Measurements from ENCODE around the gene LRBA. TPM values are rescaled to one million over a fixed set of nuclear protein-coding genes. Genes with fewer than 3 reads are reported as not detected.
A peak's percentile ranks its signal among the peaks of the same experiment; 100 is the strongest.

Gene LRBA
- polyA plus RNA-seq, 1 donor = 52.8 TPM

DNA sequence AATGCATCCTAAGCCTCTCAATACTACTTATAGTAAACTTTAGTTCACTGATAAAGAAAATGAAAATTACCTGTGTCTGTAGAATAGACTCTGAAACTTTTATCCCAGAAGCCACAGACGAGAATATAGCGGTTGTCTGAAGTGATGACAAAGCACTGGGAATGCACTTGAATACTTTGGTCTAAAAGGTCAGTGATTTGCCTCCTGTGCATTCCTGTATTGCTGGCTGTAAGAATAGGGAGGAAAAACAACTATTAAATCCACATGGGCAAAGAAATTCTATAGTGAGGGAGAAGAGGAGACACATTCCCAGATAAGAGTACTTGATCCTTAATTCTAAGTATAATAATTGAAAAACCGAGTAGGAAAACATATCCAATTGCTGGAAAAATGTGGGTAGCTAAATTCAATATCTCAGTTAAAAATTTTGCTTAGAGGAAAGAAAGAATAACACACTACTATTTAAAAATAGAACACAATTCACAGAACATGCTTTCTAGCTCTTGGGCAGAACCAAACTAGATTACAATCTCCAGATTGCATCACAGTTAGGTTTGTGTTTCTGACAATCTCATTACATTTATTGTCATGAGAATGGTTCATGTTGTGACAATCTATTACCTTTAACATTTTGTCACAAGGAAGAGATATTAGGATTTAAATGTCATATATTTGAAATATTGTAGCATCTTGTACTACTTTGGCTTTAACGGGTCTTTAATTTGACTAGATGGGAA, 704.8 kb downstream of the LRBA start:
- Histone ChIP-seq H3K36me3 (ENCODE audit: control insufficient read depth, insufficient read depth, low read length) (peaks cover 10% of the 10 kb centered on the region), H3K9me3 (ENCODE audit: control insufficient read depth, low read depth, low read length) (no peaks in the 10 kb centered on the region), H3K27me3 (ENCODE audit: control insufficient read depth, insufficient read depth, low read length) (no peaks in the 10 kb centered on the region), H3K4me3 (ENCODE audit: low read length) (no peak overlapping the region), H3K4me1 (ENCODE audit: control insufficient read depth, insufficient read depth, low read length) (no peaks in the 10 kb centered on the region), H3K27ac (ENCODE audit: low read length) (no peak overlapping the region)
- no CpG with 5 or more reads among the region's 4 CpGs for WGBS (ENCODE audit: insufficient coverage, low lambda C conversion rate)
- no peak for DNase-seq

DNA sequence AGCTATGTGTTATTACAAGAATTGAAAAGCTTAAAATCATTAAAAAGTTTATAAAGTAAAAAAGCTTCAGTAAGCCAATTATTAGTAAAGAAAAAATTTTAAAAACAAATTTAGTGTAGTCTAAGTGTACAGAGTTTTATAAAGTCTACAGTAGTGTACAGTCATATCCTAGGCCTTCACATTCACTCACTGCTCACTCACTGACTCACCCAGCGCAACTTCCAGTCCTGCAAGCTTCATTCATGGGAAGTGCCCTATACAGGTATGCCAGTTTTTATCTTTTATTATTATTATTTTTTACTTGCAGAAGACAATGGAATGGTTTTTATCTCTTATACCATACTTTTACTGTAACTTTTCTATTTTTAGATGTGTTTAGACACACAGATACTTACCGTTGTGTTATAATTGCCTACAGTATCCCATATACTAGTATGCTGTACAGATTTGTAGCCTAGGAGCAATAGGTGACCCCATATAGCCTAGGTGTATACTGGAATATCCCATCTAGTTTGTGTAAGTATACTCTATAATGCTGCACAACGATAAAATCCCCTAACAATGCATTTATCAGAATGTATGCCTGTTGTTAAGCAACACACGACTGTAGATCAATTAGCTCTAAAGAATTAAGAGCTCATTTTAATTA, 706.1 kb downstream of the LRBA start:
- H3K27ac ChIP-seq (ENCODE audit: low read length) = no peak overlapping the region
- 96% methylated on average over 4 of the region's 4 CpGs for WGBS (ENCODE audit: insufficient coverage, low lambda C conversion rate)
- no peak for DNase-seq
- H3K4me1 ChIP-seq (ENCODE audit: control insufficient read depth, insufficient read depth, low read length) = no peaks in the 10 kb centered on the region
- peaks cover 9% of the 10 kb centered on the region for H3K36me3 ChIP-seq (ENCODE audit: control insufficient read depth, insufficient read depth, low read length)
- no peaks in the 10 kb centered on the region for H3K9me3 ChIP-seq (ENCODE audit: control insufficient read depth, low read depth, low read length)
- H3K27me3 ChIP-seq (ENCODE audit: control insufficient read depth, insufficient read depth, low read length) = no peaks in the 10 kb centered on the region
- no peak overlapping the region for H3K4me3 ChIP-seq (ENCODE audit: low read length)

DNA sequence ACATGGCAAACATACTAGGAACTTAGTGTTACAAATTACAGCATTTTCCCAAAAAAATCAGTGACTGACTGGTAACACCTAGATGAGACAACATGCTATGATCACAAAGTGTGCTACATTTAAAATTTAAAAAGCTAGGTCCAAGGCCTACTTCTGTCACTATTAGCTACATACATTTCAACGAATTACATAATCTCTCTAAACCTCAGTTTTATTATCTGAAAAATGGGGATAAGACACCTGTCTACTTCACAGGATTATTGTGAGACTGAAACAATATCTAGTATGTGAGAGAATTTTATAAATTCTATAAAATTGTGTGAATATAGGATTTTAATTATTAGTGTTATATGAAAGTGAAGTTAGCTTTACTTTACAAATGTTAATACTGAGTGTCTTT, 708.4 kb downstream of the LRBA start:
- Histone ChIP-seq H3K9me3 (ENCODE audit: control insufficient read depth, low read depth, low read length) (no peaks in the 10 kb centered on the region), H3K4me1 (ENCODE audit: control insufficient read depth, insufficient read depth, low read length) (no peaks in the 10 kb centered on the region)
- WGBS (ENCODE audit: insufficient coverage, low lambda C conversion rate) = 100% methylated on average over 1 of the region's 1 CpG

DNA sequence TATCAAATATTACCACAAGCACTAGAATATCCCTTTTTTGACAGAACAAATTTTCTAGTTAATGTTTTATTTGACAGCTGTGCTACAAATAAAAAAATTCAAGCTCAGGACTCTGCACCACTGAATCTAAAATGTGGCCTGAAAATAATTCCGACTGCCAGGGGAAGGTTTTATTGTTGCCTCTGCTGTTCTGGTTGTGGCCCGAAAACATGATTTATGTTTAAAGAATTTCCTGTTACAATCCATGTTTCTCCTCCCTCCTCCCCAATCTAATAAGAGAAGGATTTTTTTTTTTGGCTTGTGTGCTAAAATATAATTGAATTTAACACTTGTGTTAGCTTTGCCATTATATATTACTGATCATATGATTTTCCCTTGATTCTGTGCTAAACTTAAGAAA, 709.1 kb downstream of the LRBA start:
- no peak overlapping the region for H3K4me3 ChIP-seq (ENCODE audit: low read length)
- no peaks in the 10 kb centered on the region for H3K27me3 ChIP-seq (ENCODE audit: control insufficient read depth, insufficient read depth, low read length)
- no peak overlapping the region for H3K27ac ChIP-seq (ENCODE audit: low read length)
- no CpG with 5 or more reads among the region's 2 CpGs for WGBS (ENCODE audit: insufficient coverage, low lambda C conversion rate)
- no peaks in the 10 kb centered on the region for H3K9me3 ChIP-seq (ENCODE audit: control insufficient read depth, low read depth, low read length)
- no peaks in the 10 kb centered on the region for H3K4me1 ChIP-seq (ENCODE audit: control insufficient read depth, insufficient read depth, low read length)
- DNase-seq = no peak
- H3K36me3 ChIP-seq (ENCODE audit: control insufficient read depth, insufficient read depth, low read length) = peaks cover 9% of the 10 kb centered on the region

More for the DNA sequence above, 708.4 kb downstream of the LRBA start:
- DNase-seq = no peak
- no peak overlapping the region for H3K27ac ChIP-seq (ENCODE audit: low read length)
- H3K4me3 ChIP-seq (ENCODE audit: low read length) = no peak overlapping the region
- peaks cover 9% of the 10 kb centered on the region for H3K36me3 ChIP-seq (ENCODE audit: control insufficient read depth, insufficient read depth, low read length)
- H3K27me3 ChIP-seq (ENCODE audit: control insufficient read depth, insufficient read depth, low read length) = no peaks in the 10 kb centered on the region

DNA sequence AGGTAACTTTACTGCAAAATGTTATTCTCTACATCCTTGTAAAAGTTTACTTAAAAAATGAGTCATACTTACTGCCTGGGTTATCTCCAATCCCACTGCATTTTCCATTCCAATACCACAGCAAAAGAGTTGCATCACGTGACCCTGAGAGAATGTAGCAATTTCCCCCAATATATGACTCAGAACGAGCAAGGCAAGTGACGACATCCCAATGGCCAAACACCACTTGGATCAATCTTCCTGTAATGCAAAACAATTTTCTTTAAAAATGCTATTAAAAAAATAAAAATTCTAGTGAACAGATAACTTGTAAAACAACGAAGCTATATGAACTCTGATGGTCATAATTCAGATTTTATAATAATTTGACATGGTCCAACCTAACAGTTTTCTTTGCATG, 712.5 kb downstream of the LRBA start:
- no peaks in the 10 kb centered on the region for H3K4me1 ChIP-seq (ENCODE audit: control insufficient read depth, insufficient read depth, low read length)
- H3K27me3 ChIP-seq (ENCODE audit: control insufficient read depth, insufficient read depth, low read length) = no peaks in the 10 kb centered on the region
- DNase-seq = peak; percentile 47 to 51
- H3K36me3 ChIP-seq (ENCODE audit: control insufficient read depth, insufficient read depth, low read length) = peaks cover 2% of the 10 kb centered on the region
- H3K4me3 ChIP-seq (ENCODE audit: low read length) = no peak overlapping the region
- H3K27ac ChIP-seq (ENCODE audit: low read length) = no peak overlapping the region
- no peaks in the 10 kb centered on the region for H3K9me3 ChIP-seq (ENCODE audit: control insufficient read depth, low read depth, low read length)
- WGBS (ENCODE audit: insufficient coverage, low lambda C conversion rate) = 100% methylated on average over 1 of the region's 4 CpGs

DNA sequence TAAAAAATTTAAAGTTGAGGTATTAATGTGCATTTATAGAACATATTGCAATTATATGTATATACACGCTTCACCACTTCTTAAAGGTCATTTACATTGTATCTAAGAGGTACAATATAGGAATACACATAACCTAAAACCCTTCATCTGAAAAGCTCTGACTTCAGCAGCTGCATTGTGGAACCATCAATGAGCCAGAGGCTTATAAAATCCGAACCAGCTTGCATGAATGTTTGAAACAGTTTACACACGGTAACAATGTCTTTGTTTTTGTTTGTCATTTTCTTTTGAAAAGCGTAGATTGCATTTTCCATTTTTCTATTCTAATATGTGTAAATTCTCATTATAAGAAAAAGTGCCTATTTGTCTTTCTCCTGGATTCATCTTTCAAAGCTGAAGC, 715.3 kb downstream of the LRBA start:
- Histone ChIP-seq H3K27me3 (ENCODE audit: control insufficient read depth, insufficient read depth, low read length) (no peaks in the 10 kb centered on the region), H3K4me1 (ENCODE audit: control insufficient read depth, insufficient read depth, low read length) (no peaks in the 10 kb centered on the region), H3K27ac (ENCODE audit: low read length) (peak overlapping the region; percentile 14), H3K36me3 (ENCODE audit: control insufficient read depth, insufficient read depth, low read length) (no peaks in the 10 kb centered on the region), H3K9me3 (ENCODE audit: control insufficient read depth, low read depth, low read length) (no peaks in the 10 kb centered on the region), H3K4me3 (ENCODE audit: low read length) (no peak overlapping the region)
- WGBS (ENCODE audit: insufficient coverage, low lambda C conversion rate) = 75% methylated on average over 3 of the region's 4 CpGs
- no peak for DNase-seq

DNA sequence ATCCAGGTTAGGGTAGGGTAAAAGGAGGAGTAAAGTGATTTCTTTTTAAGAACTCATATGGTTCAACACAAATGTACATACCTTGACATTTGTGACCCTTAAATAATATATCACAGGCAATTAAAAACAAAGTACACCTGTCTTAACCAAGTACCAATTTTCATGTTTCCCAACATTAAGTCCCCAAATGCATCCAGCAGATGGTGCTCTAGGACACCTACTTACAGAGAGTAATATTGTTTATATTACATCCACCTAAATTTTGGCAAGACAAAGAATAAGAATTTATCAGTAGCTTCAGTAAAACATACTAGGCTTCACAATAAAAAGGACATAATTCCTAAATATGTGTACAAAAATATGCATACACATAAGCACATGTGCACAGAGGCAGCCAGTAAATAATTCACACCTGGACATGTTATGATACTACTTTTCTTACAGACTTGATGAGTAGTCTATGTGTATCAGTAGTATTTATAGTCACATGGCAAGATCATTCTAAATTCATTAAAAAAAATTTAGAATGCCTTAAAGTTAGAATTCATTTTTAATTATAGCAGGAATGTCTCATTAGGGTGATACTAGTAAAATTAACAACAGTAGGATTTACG, 717.1 kb downstream of the LRBA start:
- DNase-seq = peak; percentile 17 to 43
- Histone ChIP-seq H3K27ac (ENCODE audit: low read length) (no peak overlapping the region), H3K4me3 (ENCODE audit: low read length) (no peak overlapping the region), H3K36me3 (ENCODE audit: control insufficient read depth, insufficient read depth, low read length) (no peaks in the 10 kb centered on the region), H3K9me3 (ENCODE audit: control insufficient read depth, low read depth, low read length) (no peaks in the 10 kb centered on the region), H3K4me1 (ENCODE audit: control insufficient read depth, insufficient read depth, low read length) (no peaks in the 10 kb centered on the region), H3K27me3 (ENCODE audit: control insufficient read depth, insufficient read depth, low read length) (no peaks in the 10 kb centered on the region)
- 100% methylated on average over 1 of the region's 1 CpG for WGBS (ENCODE audit: insufficient coverage, low lambda C conversion rate)

DNA sequence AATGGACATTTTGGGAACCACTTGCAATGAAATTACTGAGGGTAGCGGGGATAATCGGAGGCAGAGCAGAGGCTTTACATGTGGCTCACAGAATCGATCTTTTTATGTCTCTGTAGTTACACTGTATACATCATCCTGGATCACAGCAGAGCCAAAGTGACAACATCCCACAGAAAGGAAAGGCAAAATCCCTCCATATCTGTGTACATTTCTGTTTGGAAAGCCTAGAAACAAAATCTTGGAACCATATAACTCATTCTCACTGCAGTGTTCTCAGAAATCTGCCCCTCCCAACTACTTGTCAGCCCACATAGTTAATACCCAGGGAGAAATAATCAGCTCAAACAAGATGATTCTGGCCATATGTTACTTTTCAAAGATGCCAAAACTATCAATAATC, 725.2 kb downstream of the LRBA start:
- no peak for DNase-seq
- H3K4me1 ChIP-seq (ENCODE audit: control insufficient read depth, insufficient read depth, low read length) = no peaks in the 10 kb centered on the region
- no CpG with 5 or more reads among the region's 3 CpGs for WGBS (ENCODE audit: insufficient coverage, low lambda C conversion rate)
- H3K4me3 ChIP-seq (ENCODE audit: low read length) = no peak overlapping the region
- H3K9me3 ChIP-seq (ENCODE audit: control insufficient read depth, low read depth, low read length) = no peaks in the 10 kb centered on the region
- no peaks in the 10 kb centered on the region for H3K27me3 ChIP-seq (ENCODE audit: control insufficient read depth, insufficient read depth, low read length)
- no peak overlapping the region for H3K27ac ChIP-seq (ENCODE audit: low read length)
- H3K36me3 ChIP-seq (ENCODE audit: control insufficient read depth, insufficient read depth, low read length) = peaks cover 7% of the 10 kb centered on the region

DNA sequence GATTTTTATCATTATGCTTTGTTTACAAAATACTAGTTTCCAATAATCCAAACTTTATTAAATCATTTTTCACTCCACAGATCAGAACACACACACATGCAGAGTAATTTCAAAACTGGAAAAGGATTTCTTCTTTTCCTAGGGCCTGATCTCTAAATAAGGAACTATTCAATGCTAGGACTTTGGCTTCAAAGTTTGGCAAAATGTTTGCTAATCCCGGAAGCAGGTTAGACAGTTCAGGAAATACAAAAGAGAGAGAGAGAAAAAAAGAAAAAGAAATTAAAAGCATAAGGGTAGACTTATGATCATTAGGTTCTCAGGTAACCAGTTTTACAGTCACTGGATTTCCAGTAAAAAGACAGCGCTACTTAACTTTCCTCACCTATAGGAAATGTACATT, 725.9 kb downstream of the LRBA start:
- Histone ChIP-seq H3K9me3 (ENCODE audit: control insufficient read depth, low read depth, low read length) (no peaks in the 10 kb centered on the region), H3K36me3 (ENCODE audit: control insufficient read depth, insufficient read depth, low read length) (peaks cover 7% of the 10 kb centered on the region), H3K27ac (ENCODE audit: low read length) (no peak overlapping the region), H3K4me3 (ENCODE audit: low read length) (no peak overlapping the region), H3K4me1 (ENCODE audit: control insufficient read depth, insufficient read depth, low read length) (no peaks in the 10 kb centered on the region), H3K27me3 (ENCODE audit: control insufficient read depth, insufficient read depth, low read length) (no peaks in the 10 kb centered on the region)
- 82% methylated on average over 1 of the region's 2 CpGs for WGBS (ENCODE audit: insufficient coverage, low lambda C conversion rate)
- DNase-seq = no peak

DNA sequence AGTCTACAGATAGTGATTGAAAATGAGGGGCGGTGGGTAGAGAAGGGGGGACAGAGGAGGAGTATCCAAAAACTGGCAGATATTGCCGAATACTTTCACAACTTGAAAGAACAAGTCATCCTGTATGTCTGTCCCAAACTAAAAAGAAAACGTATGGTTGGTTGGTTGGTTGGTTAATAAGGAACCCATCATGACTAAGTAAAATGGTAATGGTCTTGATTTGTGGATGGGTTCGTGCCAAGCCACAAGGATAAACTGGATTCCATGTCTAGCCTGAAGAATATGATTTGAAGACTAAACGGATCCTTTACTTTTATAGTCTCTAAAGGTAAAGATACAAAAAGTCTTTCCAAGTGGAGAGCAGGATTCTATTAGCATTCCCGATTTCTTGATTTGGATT, 728.4 kb downstream of the LRBA start:
- H3K27ac ChIP-seq (ENCODE audit: low read length) = no peak overlapping the region
- no peaks in the 10 kb centered on the region for H3K4me1 ChIP-seq (ENCODE audit: control insufficient read depth, insufficient read depth, low read length)
- DNase-seq = no peak
- no peaks in the 10 kb centered on the region for H3K9me3 ChIP-seq (ENCODE audit: control insufficient read depth, low read depth, low read length)
- 100% methylated on average over 2 of the region's 6 CpGs for WGBS (ENCODE audit: insufficient coverage, low lambda C conversion rate)
- no peak overlapping the region for H3K4me3 ChIP-seq (ENCODE audit: low read length)
- H3K36me3 ChIP-seq (ENCODE audit: control insufficient read depth, insufficient read depth, low read length) = peaks cover 20% of the 10 kb centered on the region
- H3K27me3 ChIP-seq (ENCODE audit: control insufficient read depth, insufficient read depth, low read length) = no peaks in the 10 kb centered on the region

Data from large intestine (tissue), 3 donors.